OCI-LY7 (cell line): ENCODE results near the gene ARRDC2. TPM values are rescaled to one million over a fixed set of nuclear protein-coding genes. Genes with fewer than 3 reads are reported as not detected.

Source experiments
- BruUV-seq: library from RNA; stranded (reverse); fragments of 400-500 nt; replicated peaks from 2 replicates; lab custom pipeline; 2021; lab: Mats Ljungman, UMichigan
- CTCF ChIA-PET: fragments of 300-600 bp; sonication (Branson Sonifier 250); formaldehyde crosslinking; loops from one replicate; lab custom pipeline; 2022; ENCODE audit warnings: antibody characterized with exemption; ENCODE audit not compliant: unreplicated experiment; lab: Charles Lee
- POLR2A ChIA-PET: fragments of 300-600 bp; sonication (Branson Sonifier 250); formaldehyde crosslinking; loops from one replicate; lab custom pipeline; 2022; ENCODE audit warnings: antibody characterized with exemption; lab: Charles Lee
- DNase-seq: peaks from one replicate; pipeline ENCODE4 v3.0.0-alpha.2; 2015; ENCODE audit warnings: low spot score
- H2AFZ ChIP-seq: fragments of 200-600 bp; sonication (generic), shearing (Covaris generic); 2 replicates; pipeline ENCODE4 v1.6.1; 2014; ENCODE audit warnings: mild to moderate bottlenecking, antibody characterized with exemption, low read length, moderate library complexity
- H3K27ac ChIP-seq: fragments of 200-600 bp; sonication (generic); 2 replicates; pipeline ENCODE4 v1.5.1; 2014; ENCODE audit warnings: mixed run types, low read depth, mild to moderate bottlenecking, moderate library complexity, low read length, inconsistent platforms; ENCODE audit not compliant: poor library complexity, severe bottlenecking
- H3K36me3 ChIP-seq: fragments of 200-600 bp; sonication (generic); 2 replicates; pipeline ENCODE4 v1.6.1; 2014; ENCODE audit warnings: mild to moderate bottlenecking, antibody characterized with exemption, low read length, moderate library complexity, mixed read lengths; ENCODE audit not compliant: insufficient read depth
- H3K4me1 ChIP-seq: fragments of 200-600 bp; sonication (generic); 2 replicates; pipeline ENCODE4 v1.5.1; 2014; ENCODE audit warnings: mild to moderate bottlenecking, low read length; ENCODE audit not compliant: insufficient read depth, poor library complexity, severe bottlenecking
- H3K4me2 ChIP-seq: fragments of 200-600 bp; sonication (generic); 2 replicates; pipeline ENCODE4 v1.6.1; 2014; ENCODE audit warnings: mild to moderate bottlenecking, low read length
- H3K4me3 ChIP-seq: fragments of 200-600 bp; sonication (generic); 2 replicates; pipeline ENCODE4 v1.5.1; 2014; ENCODE audit warnings: mild to moderate bottlenecking, low read depth, low read length; ENCODE audit not compliant: poor library complexity, severe bottlenecking
- H3K79me2 ChIP-seq: fragments of 200-600 bp; sonication (generic); 2 replicates; pipeline ENCODE4 v1.6.1; 2016; ENCODE audit warnings: low read depth, mild to moderate bottlenecking, low read length, moderate library complexity, mixed read lengths; ENCODE audit not compliant: insufficient read depth
- H3K9me2 ChIP-seq: fragments of 200-600 bp; sonication (generic); 2 replicates; pipeline ENCODE4 v1.6.1; 2016; ENCODE audit warnings: mild to moderate bottlenecking, low read length, mixed read lengths; ENCODE audit not compliant: insufficient read depth
- H3K9me3 ChIP-seq: fragments of 200-600 bp; sonication (generic); 2 replicates; pipeline ENCODE4 v1.6.1; 2014; ENCODE audit warnings: mild to moderate bottlenecking, mixed run types, low read length, mixed read lengths
- H4K20me1 ChIP-seq: fragments of 200-600 bp; sonication (generic); 2 replicates; pipeline ENCODE4 v1.6.1; 2014; ENCODE audit warnings: mild to moderate bottlenecking, antibody characterized with exemption, low read length, moderate library complexity, mixed read lengths; ENCODE audit not compliant: insufficient read depth
- CTCF ChIP-seq: fragments of 200-600 bp; sonication (generic); conservative IDR thresholded peaks from 2 replicates; pipeline ENCODE4 v1.5.1; 2014; ENCODE audit warnings: mild to moderate bottlenecking, antibody characterized with exemption, low read length, moderate library complexity, mixed read lengths
- EZH2phosphoT487 ChIP-seq: fragments of 200-600 bp; sonication (generic); IDR thresholded peaks from 2 replicates; pipeline ENCODE4 v1.6.1; 2018; ENCODE audit warnings: low read depth, borderline replicate concordance, mild to moderate bottlenecking, mixed run types, antibody characterized with exemption, low read length, moderate library complexity, mixed read lengths
- intact Hi-C: fragments of 100-400 bp; cut with micrococcal nuclease; formaldehyde crosslinking; loops from one replicate; pipeline ENCODE4 v1.10.0; 2022; ENCODE audit not compliant: unreplicated experiment
- total RNA-seq, 2 experiments: library from RNA; depleted of rRNA in 1 of 2; stranded (reverse); fragments of >200 nt in 1 of 2; shearing (Covaris generic) in 1 of 2; gene quantifications; 2 replicates each; pipeline ENCODE4 v1.2.3, GENCODE V29; 2014 to 2022

The ARRDC2 gene
- total RNA-seq, 2 experiments from 2014 or later, result 30.7 TPM

GRCh38 chr19:18023622-18024251 lies 15.8 kb downstream of the ARRDC2 start:
- peak; percentile 85 for DNase-seq
- ChIA-PET CTCF (interaction anchor here (0.6 to 1.1 kb wide), 3 partner anchors 23 to 94 kb away, joined by 3 to 4 read pairs (median 3); no protein-coding TSS in a partner anchor), POLR2A (interaction anchor here (1.1 to 1.2 kb wide), 2 partner anchors 21 to 74 kb away, joined by 3 to 8 read pairs; partner anchors contain the start of gene MAST3)
- 0 out of 2 replicates have a peak overlapping the region, but pooled peaks have one; percentile 0 for H2AFZ ChIP-seq
- no TSS peak for BruUV-seq
- H3K4me1 ChIP-seq, result peaks cover 27% of the 10 kb centered on the region
- H3K36me3 ChIP-seq, result no peaks in the 10 kb centered on the region
- no peaks in the 10 kb centered on the region for H4K20me1 ChIP-seq
- no peaks in the 10 kb centered on the region for H3K9me2 ChIP-seq
- peaks cover 13% of the 10 kb centered on the region; the same call in 1 of the 2 replicates for H3K79me2 ChIP-seq
- H3K4me3 ChIP-seq, result peak overlapping the region; percentile 76
- H3K9me3 ChIP-seq, result no peaks in the 10 kb centered on the region
- intact Hi-C loops, result no loop called here
- no peak for TF ChIP-seq EZH2phosphoT487
- no peak for TF ChIP-seq CTCF
- peak overlapping the region; percentile 86 for H3K27ac ChIP-seq
- peak overlapping the region; percentile 80 for H3K4me2 ChIP-seq

- ChIA-PET CTCF (no interaction called here), POLR2A (interaction anchor here (1.0 kb wide), 1 partner anchor 18 kb away, joined by 3 read pairs; no protein-coding TSS in a partner anchor)
- Histone ChIP-seq H3K9me2 (no peaks in the 10 kb centered on the region), H3K36me3 (no peaks in the 10 kb centered on the region), H3K4me2 (no peak overlapping the region), H4K20me1 (no peaks in the 10 kb centered on the region), H2AFZ (no peak overlapping the region), H3K4me1 (peaks cover 28% of the 10 kb centered on the region), H3K9me3 (no peaks in the 10 kb centered on the region), H3K4me3 (no peak overlapping the region), H3K79me2 (peaks cover 13% of the 10 kb centered on the region; the same call in 1 of the 2 replicates), H3K27ac (no peak overlapping the region)
- intact Hi-C loops, result no loop called here
- no peak for DNase-seq
- no TSS peak for BruUV-seq
- TF ChIP-seq CTCF, result no peak
- TF ChIP-seq EZH2phosphoT487, result no peak
Measured at GRCh38 chr19:18027151-18027550, 19.2 kb downstream of the ARRDC2 start.
